Measurements from ENCODE around the gene SLC5A11.

DNA sequence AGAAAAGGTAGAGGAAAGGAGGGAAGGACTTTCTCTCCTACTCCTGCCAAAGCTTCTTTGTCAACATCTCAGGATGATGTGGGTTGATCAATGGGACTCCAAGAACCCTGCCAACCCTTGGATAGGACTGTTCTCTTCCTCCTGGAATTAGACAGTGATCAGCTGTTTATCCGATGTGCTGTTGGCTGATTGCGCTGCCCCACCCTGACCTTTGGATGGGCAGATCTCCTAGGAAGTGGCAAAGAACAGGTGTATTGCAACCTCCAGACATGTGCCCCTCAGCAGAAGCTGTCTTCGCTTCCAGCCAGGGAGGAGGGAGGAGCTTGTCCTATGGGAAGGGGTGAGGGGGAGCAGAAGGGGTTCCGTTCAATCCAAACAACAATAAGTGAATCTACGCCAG, 30.5 kb downstream of the SLC5A11 start:
- no peak for TF ChIP-seq CTCF (conservative IDR thresholded peaks at IDR 0.05 in 1 of 2, IDR thresholded peaks at IDR 0.05 in 1 of 2; ENCODE audit: extremely low read depth in 1 of 2, insufficient read depth in 1 of 2, low read depth in 1 of 2, low read length in 2 of 2)
- TF ChIP-seq EZH2 (IDR thresholded peaks at IDR 0.05; ENCODE audit: borderline replicate concordance, low read length): no peak
